Endothelial cell (in vitro differentiated cells): ENCODE measurements around the gene HAAO. TPM values are rescaled to one million over a fixed set of nuclear protein-coding genes. Genes with fewer than 3 reads are reported as not detected.

Experiments
- DNase-seq: peaks from one replicate; pipeline ENCODE4 v3.0.0; 2021; ENCODE audit warnings: low spot score
- H3K27ac Mint-ChIP-seq: one replicate; pipeline ENCODE4 v1.8.0; 2021; ENCODE audit warnings: mixed read lengths, inconsistent platforms; ENCODE audit not compliant: unreplicated experiment
- H3K27me3 Mint-ChIP-seq: one replicate; pipeline ENCODE4 v1.8.0; 2021; ENCODE audit warnings: mild to moderate bottlenecking, moderate library complexity, mixed read lengths, inconsistent platforms; ENCODE audit not compliant: unreplicated experiment
- H3K36me3 Mint-ChIP-seq: one replicate; pipeline ENCODE4 v1.8.0; 2021; ENCODE audit warnings: mild to moderate bottlenecking, low read depth, mixed read lengths, inconsistent platforms; ENCODE audit not compliant: unreplicated experiment
- H3K4me1 Mint-ChIP-seq: one replicate; pipeline ENCODE4 v1.8.0; 2021; ENCODE audit warnings: mild to moderate bottlenecking, mixed read lengths, inconsistent platforms; ENCODE audit not compliant: unreplicated experiment
- H3K4me3 Mint-ChIP-seq: one replicate; pipeline ENCODE4 v1.8.0; 2021; ENCODE audit warnings: mild to moderate bottlenecking, mixed read lengths, inconsistent platforms; ENCODE audit not compliant: unreplicated experiment
- H3K9me3 Mint-ChIP-seq: one replicate; pipeline ENCODE4 v1.8.0; 2021; ENCODE audit warnings: mixed read lengths, inconsistent platforms; ENCODE audit not compliant: unreplicated experiment
- CTCF ChIP-seq: fragments of 200-600 bp; sonication (generic); IDR thresholded peaks from one replicate; pipeline ENCODE4 v1.5.0; 2021; ENCODE audit warnings: antibody characterized with exemption; ENCODE audit not compliant: unreplicated experiment
- total RNA-seq: library from RNA; stranded (reverse); fragmentation: NEBNext Ultra II Directional; extraction: Animal tissue kit (Norgen Biotek cat#: 25700); gene quantifications from one replicate; pipeline ENCODE4 v1.2.1, GENCODE V29; 2021; ENCODE audit not compliant: unreplicated experiment

The HAAO gene
- total RNA-seq, 1 donor from 2014 or later = 6.0 TPM

GRCh38 chr2:42789751-42790150, 2.6 kb downstream of the HAAO start:
- Mint-ChIP-seq H3K4me3 (no peak overlapping the region), H3K27ac (no peak overlapping the region), H3K27me3 (peaks cover 36% of the 10 kb centered on the region), H3K4me1 (peaks cover 35% of the 10 kb centered on the region), H3K9me3 (peaks cover 5% of the 10 kb centered on the region), H3K36me3 (peaks cover 19% of the 10 kb centered on the region)
- no peak for TF ChIP-seq CTCF
- DNase-seq = no peak

DNA sequence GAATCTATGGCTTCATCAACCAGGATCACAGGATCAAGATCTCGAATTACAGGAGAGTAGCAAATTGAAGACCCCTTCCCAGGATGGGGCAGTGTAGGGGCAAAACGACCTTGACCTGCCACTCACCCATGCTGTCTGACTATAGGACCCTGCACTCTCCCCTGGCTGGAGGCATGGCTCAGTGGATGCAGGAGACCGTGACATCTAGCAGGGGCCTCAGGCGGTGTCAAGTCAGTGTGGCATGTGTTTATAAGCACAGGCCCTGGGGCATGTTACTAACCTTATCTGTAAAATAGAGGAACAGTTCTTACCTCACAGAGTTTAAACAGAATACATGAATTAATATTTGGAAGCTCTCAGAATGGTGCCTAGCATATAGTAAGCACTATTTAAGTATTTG, 3.5 kb downstream of the HAAO start:
- DNase-seq = no peak
- TF ChIP-seq CTCF = no peak
- peaks cover 5% of the 10 kb centered on the region for H3K9me3 Mint-ChIP-seq
- no peak overlapping the region for H3K4me3 Mint-ChIP-seq
- H3K27me3 Mint-ChIP-seq = peaks cover 33% of the 10 kb centered on the region
- H3K36me3 Mint-ChIP-seq = peaks cover 17% of the 10 kb centered on the region
- peaks cover 26% of the 10 kb centered on the region for H3K4me1 Mint-ChIP-seq
- no peak overlapping the region for H3K27ac Mint-ChIP-seq

- TF ChIP-seq CTCF = no peak
- Mint-ChIP-seq H3K36me3 (peaks cover 14% of the 10 kb centered on the region), H3K9me3 (peaks cover 5% of the 10 kb centered on the region), H3K27me3 (peaks cover 29% of the 10 kb centered on the region), H3K4me1 (peaks cover 22% of the 10 kb centered on the region), H3K4me3 (no peak overlapping the region), H3K27ac (no peak overlapping the region)
- DNase-seq = no peak
Observed at GRCh38 chr2:42788478-42788793, 3.9 kb downstream of the HAAO start.

- H3K27me3 Mint-ChIP-seq = peaks cover 28% of the 10 kb centered on the region
- H3K4me1 Mint-ChIP-seq = peaks cover 19% of the 10 kb centered on the region
- H3K36me3 Mint-ChIP-seq = peaks cover 17% of the 10 kb centered on the region
- no peak for TF ChIP-seq CTCF
- H3K4me3 Mint-ChIP-seq = no peak overlapping the region
- no peak for DNase-seq
- H3K9me3 Mint-ChIP-seq = peaks cover 5% of the 10 kb centered on the region
- no peak overlapping the region for H3K27ac Mint-ChIP-seq
Observed at GRCh38 chr2:42787788-42788477, 4.5 kb downstream of the HAAO start.

GRCh38 chr2:42787424-42787787, 5.0 kb downstream of the HAAO start:
- H3K27me3 Mint-ChIP-seq = peaks cover 30% of the 10 kb centered on the region
- peaks cover 19% of the 10 kb centered on the region for H3K4me1 Mint-ChIP-seq
- no peak for DNase-seq
- H3K9me3 Mint-ChIP-seq = peaks cover 6% of the 10 kb centered on the region
- no peak overlapping the region for H3K4me3 Mint-ChIP-seq
- H3K27ac Mint-ChIP-seq = no peak overlapping the region
- peaks cover 22% of the 10 kb centered on the region for H3K36me3 Mint-ChIP-seq
- no peak for TF ChIP-seq CTCF
